Smooth muscle cell (in vitro differentiated cells): ENCODE measurements around the gene DDX1. TPM values are rescaled to one million over a fixed set of nuclear protein-coding genes. Genes with fewer than 3 reads are reported as not detected.

Experiments
- DNase-seq: peaks from one replicate; lab custom pipeline; 2025; ENCODE audit not compliant: unreplicated experiment; lab: John Stamatoyannopoulos, UW
- H2AFZ ChIP-seq: fragments of 200-600 bp; sonication (generic); 2 replicates; pipeline ENCODE4 v1.6.0; 2016; ENCODE audit warnings: antibody characterized with exemption, low read depth, mild to moderate bottlenecking
- H3F3A ChIP-seq: fragments of 200-600 bp; sonication (generic); 2 replicates; pipeline ENCODE4 v1.6.0; 2017; ENCODE audit warnings: antibody characterized with exemption, low read depth
- H3K27ac ChIP-seq: fragments of 200-600 bp; sonication (generic); 2 replicates; pipeline ENCODE4 v1.5.1; 2016; ENCODE audit warnings: low read depth, mild to moderate bottlenecking
- H3K27me3 ChIP-seq: fragments of 200-600 bp; sonication (generic); 2 replicates; pipeline ENCODE4 v1.6.1; 2016; ENCODE audit warnings: low read depth, mild to moderate bottlenecking
- H3K36me3 ChIP-seq: fragments of 200-600 bp; sonication (generic); 2 replicates; pipeline ENCODE4 v1.5.1; 2016; ENCODE audit warnings: low read depth
- H3K4me1 ChIP-seq: fragments of 200-600 bp; sonication (generic); 2 replicates; pipeline ENCODE4 v1.5.1; 2016; ENCODE audit warnings: low read depth
- H3K4me2 ChIP-seq: fragments of 200-600 bp; sonication (generic); 2 replicates; pipeline ENCODE4 v1.6.0; 2016; ENCODE audit warnings: mild to moderate bottlenecking
- H3K4me3 ChIP-seq: fragments of 200-600 bp; sonication (generic); 2 replicates; pipeline ENCODE4 v1.5.1; 2016; ENCODE audit warnings: mild to moderate bottlenecking
- H3K79me2 ChIP-seq: fragments of 200-600 bp; sonication (generic); 2 replicates; pipeline ENCODE4 v1.6.0; 2016; ENCODE audit warnings: low read depth, mild to moderate bottlenecking
- H3K9ac ChIP-seq: fragments of 200-600 bp; sonication (generic); 2 replicates; pipeline ENCODE4 v1.6.0; 2016; ENCODE audit warnings: low read depth
- H3K9me3 ChIP-seq: fragments of 200-600 bp; sonication (generic); replicated peaks from 2 replicates; pipeline ENCODE4 v1.5.1; 2016; ENCODE audit warnings: low read depth
- H4K20me1 ChIP-seq: fragments of 200-600 bp; sonication (generic); 2 replicates; pipeline ENCODE4 v1.6.0; 2016; ENCODE audit warnings: low read depth
- WGBS: methylation state at CpG from one replicate; pipeline ENCODE4 v1.1.7; 2016; ENCODE audit warnings: low lambda C conversion rate; 5-methylcytosine and 5-hydroxymethylcytosine counted together
- polyA plus RNA-seq: library from polyadenylated mRNA; unstranded; fragments of >200 nt; fragmentation: Nextera tagmentation; extraction: Ambion mirVana; gene quantifications from 2 replicates; pipeline ENCODE4 v1.2.1, GENCODE V29; 2016
- total RNA-seq: library from RNA; depleted of rRNA; stranded (reverse); fragments of >200 nt; gene quantifications from 2 replicates; pipeline ENCODE4 v1.2.3, GENCODE V29; 2014
- TF ChIP-seq, protein P1 (sequence below): fragments of 200-600 bp; sonication (generic); IDR thresholded peaks from 2 replicates; pipeline ENCODE4 v1.5.1; 2017; ENCODE audit warnings: borderline replicate concordance, mild to moderate bottlenecking, antibody characterized with exemption; ENCODE audit not compliant: insufficient read depth, poor library complexity, severe bottlenecking

Gene DDX1
- total and polyA plus RNA-seq, 2 experiments from 2014 or later, result 71.3 to 78.7 TPM

GRCh38 chr2:15619076-15619475 lies 27.4 kb downstream of the DDX1 start:
- DNase-seq, result no peak
- 97% methylated on average over 11 of the region's 11 CpGs for WGBS
- Histone ChIP-seq H3K27me3 (no peaks in the 10 kb centered on the region), H3K9me3 (peaks cover 3% of the 10 kb centered on the region), H2AFZ (no peak overlapping the region), H3K4me3 (no peak overlapping the region), H3K79me2 (peaks cover 3% of the 10 kb centered on the region), H3K27ac (no peak overlapping the region), H3K4me1 (no peaks in the 10 kb centered on the region), H3K4me2 (no peak overlapping the region), H3K36me3 (peaks cover 46% of the 10 kb centered on the region), H3F3A (no peaks in the 10 kb centered on the region), H3K9ac (no peak overlapping the region), H4K20me1 (peaks cover 7% of the 10 kb centered on the region)
- TF ChIP-seq, protein P1, sequence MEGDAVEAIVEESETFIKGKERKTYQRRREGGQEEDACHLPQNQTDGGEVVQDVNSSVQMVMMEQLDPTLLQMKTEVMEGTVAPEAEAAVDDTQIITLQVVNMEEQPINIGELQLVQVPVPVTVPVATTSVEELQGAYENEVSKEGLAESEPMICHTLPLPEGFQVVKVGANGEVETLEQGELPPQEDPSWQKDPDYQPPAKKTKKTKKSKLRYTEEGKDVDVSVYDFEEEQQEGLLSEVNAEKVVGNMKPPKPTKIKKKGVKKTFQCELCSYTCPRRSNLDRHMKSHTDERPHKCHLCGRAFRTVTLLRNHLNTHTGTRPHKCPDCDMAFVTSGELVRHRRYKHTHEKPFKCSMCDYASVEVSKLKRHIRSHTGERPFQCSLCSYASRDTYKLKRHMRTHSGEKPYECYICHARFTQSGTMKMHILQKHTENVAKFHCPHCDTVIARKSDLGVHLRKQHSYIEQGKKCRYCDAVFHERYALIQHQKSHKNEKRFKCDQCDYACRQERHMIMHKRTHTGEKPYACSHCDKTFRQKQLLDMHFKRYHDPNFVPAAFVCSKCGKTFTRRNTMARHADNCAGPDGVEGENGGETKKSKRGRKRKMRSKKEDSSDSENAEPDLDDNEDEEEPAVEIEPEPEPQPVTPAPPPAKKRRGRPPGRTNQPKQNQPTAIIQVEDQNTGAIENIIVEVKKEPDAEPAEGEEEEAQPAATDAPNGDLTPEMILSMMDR, result no peak

- no peaks in the 10 kb centered on the region for H3K4me1 ChIP-seq
- H3K9me3 ChIP-seq, result peaks cover 7% of the 10 kb centered on the region
- H3K27ac ChIP-seq, result no peak overlapping the region
- peaks cover 3% of the 10 kb centered on the region for H3K79me2 ChIP-seq
- no peak for DNase-seq
- no peaks in the 10 kb centered on the region for H3K27me3 ChIP-seq
- TF ChIP-seq, protein P1, result no peak
- H3K36me3 ChIP-seq, result peaks cover 50% of the 10 kb centered on the region
- H3K9ac ChIP-seq, result no peak overlapping the region
- no peak overlapping the region for H2AFZ ChIP-seq
- H3K4me3 ChIP-seq, result no peak overlapping the region
- WGBS, result 79% methylated on average over 5 of the region's 5 CpGs
- peaks cover 7% of the 10 kb centered on the region for H4K20me1 ChIP-seq
- H3K4me2 ChIP-seq, result no peak overlapping the region
- no peaks in the 10 kb centered on the region for H3F3A ChIP-seq
Measured at GRCh38 chr2:15619510-15619909, 27.8 kb downstream of the DDX1 start.

DNA sequence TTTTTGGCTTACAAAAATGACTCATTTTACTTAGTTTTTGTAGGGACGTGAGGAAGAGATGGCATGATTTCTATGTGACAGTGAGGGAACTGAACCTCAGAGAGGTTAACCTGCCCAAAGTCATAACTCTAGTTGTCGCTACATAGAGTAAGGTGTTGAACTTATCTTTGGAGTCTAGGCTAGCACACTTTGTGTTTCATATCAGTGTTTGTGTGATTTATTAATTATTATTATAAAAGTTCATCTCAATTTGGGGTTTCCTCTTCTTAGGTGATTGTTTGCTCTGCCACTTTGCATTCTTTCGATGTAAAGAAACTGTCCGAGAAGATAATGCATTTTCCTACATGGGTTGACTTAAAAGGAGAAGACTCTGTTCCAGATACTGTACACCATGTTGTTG lies 28.3 kb downstream of the DDX1 start:
- Histone ChIP-seq H3K79me2 (peaks cover 3% of the 10 kb centered on the region), H3K27ac (no peak overlapping the region), H4K20me1 (peaks cover 7% of the 10 kb centered on the region), H2AFZ (no peak overlapping the region), H3K9me3 (peaks cover 10% of the 10 kb centered on the region), H3F3A (no peaks in the 10 kb centered on the region), H3K4me2 (no peak overlapping the region), H3K27me3 (no peaks in the 10 kb centered on the region), H3K4me3 (no peak overlapping the region), H3K4me1 (no peaks in the 10 kb centered on the region), H3K9ac (no peak overlapping the region), H3K36me3 (peaks cover 54% of the 10 kb centered on the region)
- DNase-seq, result no peak
- 95% methylated on average over 4 of the region's 4 CpGs for WGBS
- TF ChIP-seq, protein P1, result no peak

DNA sequence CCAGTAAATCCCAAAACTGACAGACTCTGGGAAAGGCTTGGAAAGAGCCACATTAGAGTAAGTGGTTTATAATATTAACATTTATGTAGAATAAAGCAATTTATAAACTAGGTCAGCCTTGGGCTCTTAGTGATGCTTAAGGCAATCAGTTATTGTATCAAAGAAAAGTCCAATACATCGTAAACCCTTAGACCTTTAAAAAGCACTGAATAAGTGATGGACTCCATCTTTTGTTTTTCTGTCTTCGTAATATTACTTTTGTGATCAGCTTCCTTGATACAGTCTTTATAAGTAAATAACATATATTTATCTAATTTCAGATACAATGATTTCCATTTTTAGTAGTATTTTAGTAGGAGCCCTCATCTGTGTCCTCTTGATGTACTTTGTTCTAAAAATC lies 28.7 kb downstream of the DDX1 start:
- Histone ChIP-seq H3F3A (no peaks in the 10 kb centered on the region), H3K27me3 (no peaks in the 10 kb centered on the region), H3K4me3 (no peak overlapping the region), H3K27ac (no peak overlapping the region), H3K9ac (no peak overlapping the region), H4K20me1 (peaks cover 3% of the 10 kb centered on the region), H3K4me1 (no peaks in the 10 kb centered on the region), H3K4me2 (no peak overlapping the region), H3K79me2 (peaks cover 3% of the 10 kb centered on the region), H3K36me3 (peaks cover 57% of the 10 kb centered on the region), H3K9me3 (peaks cover 10% of the 10 kb centered on the region), H2AFZ (no peak overlapping the region)
- TF ChIP-seq, protein P1, result no peak
- no peak for DNase-seq
- 99% methylated on average over 2 of the region's 2 CpGs for WGBS
